GM20000 (cell line): ENCODE data around the gene PTPRE.

Source experiments
- DNase-seq: peaks from one replicate; pipeline ENCODE4 v3.0.0; 2012; ENCODE audit warnings: low spot score
- CTCF ChIP-seq: IDR thresholded peaks from 2 replicates; pipeline ENCODE4 v1.5.1; 2012; ENCODE audit warnings: mild to moderate bottlenecking, control low read depth; ENCODE audit errors: extremely low read depth, missing control alignments

Gene PTPRE

GRCh38 chr10:128102480-128103228 is 195.8 kb downstream of the PTPRE start:
- TF ChIP-seq CTCF = no peak
- no peak for DNase-seq

- no peak for DNase-seq
- TF ChIP-seq CTCF = no peak
Measured at GRCh38 chr10:128103229-128103714, 196.4 kb downstream of the PTPRE start.

GRCh38 chr10:128105383-128105782 is 198.5 kb downstream of the PTPRE start:
- DNase-seq = no peak
- TF ChIP-seq CTCF = no peak

GRCh38 chr10:128109707-128110106 is 202.8 kb downstream of the PTPRE start:
- no peak for DNase-seq
- TF ChIP-seq CTCF = no peak

- no peak for TF ChIP-seq CTCF
- DNase-seq = no peak
Measured at GRCh38 chr10:128110339-128110738, 203.4 kb downstream of the PTPRE start.

GRCh38 chr10:128111696-128112095 is 204.8 kb downstream of the PTPRE start:
- DNase-seq = no peak
- no peak for TF ChIP-seq CTCF

GRCh38 chr10:128113026-128113425 is 206.1 kb downstream of the PTPRE start:
- TF ChIP-seq CTCF = no peak
- no peak for DNase-seq
